AG04450 (cell line): ENCODE data around the gene RANBP10. TPM values are rescaled to one million over a fixed set of nuclear protein-coding genes. Genes with fewer than 3 reads are reported as not detected.

Source experiments
- CTCF ChIA-PET: fragments of 300-600, 350-600 bp; formaldehyde crosslinking; extraction: SDS; loops from one replicate; lab custom pipeline; 2022; ENCODE audit warnings: antibody characterized with exemption, inconsistent platforms; lab: Charles Lee
- POLR2A ChIA-PET: fragments of 350-600 bp; formaldehyde crosslinking; extraction: SDS; loops from one replicate; lab custom pipeline; 2021; ENCODE audit warnings: antibody characterized with exemption, inconsistent platforms; lab: Yijun Ruan, JAX
- DNase-seq: peaks from one replicate; pipeline ENCODE4 v3.0.0-alpha.2; 2011; ENCODE audit warnings: low read depth, low spot score
- H3K27ac ChIP-seq: one replicate; pipeline ENCODE4 v1.5.1; 2012; ENCODE audit warnings: low read depth, low read length, control low read depth
- H3K27me3 ChIP-seq: one replicate; pipeline ENCODE4 v1.6.0; 2012; ENCODE audit warnings: low read length; ENCODE audit not compliant: control insufficient read depth, insufficient read depth
- H3K4me3 ChIP-seq: 2 replicates; pipeline ENCODE4 v1.5.1; 2011; ENCODE audit warnings: mild to moderate bottlenecking, low read depth, low read length, control low read depth
- H3K9me3 ChIP-seq: 2 replicates; pipeline ENCODE4 v1.5.1; 2012; ENCODE audit warnings: low read length; ENCODE audit not compliant: control insufficient read depth, insufficient read depth
- polyA plus RNA-seq: library from polyadenylated mRNA; depleted of rRNA; stranded (reverse); fragments of >200 nt; gene quantifications from 2 replicates; pipeline ENCODE4 v1.2.3, GENCODE V29; 2011
- TF ChIP-seq, protein P1 (sequence below): IDR thresholded peaks from 2 replicates; pipeline ENCODE4 v1.5.1; 2011; ENCODE audit warnings: low read depth, low read length, control low read depth, inconsistent platforms

Gene RANBP10
- polyA plus RNA-seq, 1 experiment: 11.3 TPM

DNA sequence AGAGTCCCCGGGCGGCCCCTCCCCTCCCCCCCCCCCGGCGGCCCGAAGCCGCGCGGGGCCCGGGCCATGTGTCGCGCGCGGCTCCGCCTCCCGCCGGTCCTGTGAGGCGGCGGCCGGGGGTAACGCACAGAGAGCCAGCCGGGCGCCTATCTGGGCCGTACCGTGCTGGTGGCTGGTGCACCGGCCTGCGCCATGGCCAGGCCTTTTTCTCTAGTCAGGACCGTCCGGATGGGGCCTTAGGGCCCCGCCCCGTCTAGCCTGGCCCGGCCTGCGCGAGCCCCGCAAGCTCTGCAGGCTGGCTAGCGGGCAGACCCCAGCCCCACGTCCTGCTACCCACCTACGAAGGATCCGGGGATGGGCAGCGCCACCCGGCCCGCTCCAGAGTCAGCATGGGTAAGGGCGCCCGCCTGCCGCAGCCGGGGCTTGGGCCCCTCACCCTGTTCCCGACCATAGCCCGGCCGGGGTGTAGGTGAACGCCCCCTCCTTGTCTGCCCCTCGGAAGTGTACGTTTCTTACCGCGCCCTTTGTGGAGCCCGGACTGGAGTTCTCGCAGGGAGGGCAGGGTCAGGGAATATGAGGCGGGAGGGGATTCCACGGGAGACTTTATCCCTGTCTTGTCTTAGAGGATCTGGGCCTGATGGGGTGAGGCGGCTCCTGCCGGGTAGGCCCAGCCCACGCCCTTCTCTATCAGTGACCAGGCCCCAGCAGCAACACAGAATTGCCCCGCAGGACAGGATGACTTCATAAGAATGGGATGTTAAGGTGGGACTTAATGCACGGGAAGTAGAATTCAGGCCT, 40.9 kb upstream of the RANBP10 start, which contains the start of gene CENPT:
TSS of gene CENPT (minus strand) at position 630 of the 798 bp plus-strand sequence. CDS start 13,834 bp downstream, outside the sequence.
- TF ChIP-seq, protein P1, sequence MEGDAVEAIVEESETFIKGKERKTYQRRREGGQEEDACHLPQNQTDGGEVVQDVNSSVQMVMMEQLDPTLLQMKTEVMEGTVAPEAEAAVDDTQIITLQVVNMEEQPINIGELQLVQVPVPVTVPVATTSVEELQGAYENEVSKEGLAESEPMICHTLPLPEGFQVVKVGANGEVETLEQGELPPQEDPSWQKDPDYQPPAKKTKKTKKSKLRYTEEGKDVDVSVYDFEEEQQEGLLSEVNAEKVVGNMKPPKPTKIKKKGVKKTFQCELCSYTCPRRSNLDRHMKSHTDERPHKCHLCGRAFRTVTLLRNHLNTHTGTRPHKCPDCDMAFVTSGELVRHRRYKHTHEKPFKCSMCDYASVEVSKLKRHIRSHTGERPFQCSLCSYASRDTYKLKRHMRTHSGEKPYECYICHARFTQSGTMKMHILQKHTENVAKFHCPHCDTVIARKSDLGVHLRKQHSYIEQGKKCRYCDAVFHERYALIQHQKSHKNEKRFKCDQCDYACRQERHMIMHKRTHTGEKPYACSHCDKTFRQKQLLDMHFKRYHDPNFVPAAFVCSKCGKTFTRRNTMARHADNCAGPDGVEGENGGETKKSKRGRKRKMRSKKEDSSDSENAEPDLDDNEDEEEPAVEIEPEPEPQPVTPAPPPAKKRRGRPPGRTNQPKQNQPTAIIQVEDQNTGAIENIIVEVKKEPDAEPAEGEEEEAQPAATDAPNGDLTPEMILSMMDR: no peak
- ChIA-PET CTCF (interaction anchor here (0.7 to 1.5 kb wide), 2 partner anchors 36 to 174 kb away, joined by 3 to 4 read pairs; no protein-coding TSS in a partner anchor), POLR2A (interaction anchor here (1.2 to 2.1 kb wide), 3 partner anchors 13 to 26 kb away, joined by 3 to 9 read pairs (median 5); partner anchors contain the start of gene EDC4)
- H3K27me3 ChIP-seq: no peaks in the 10 kb centered on the region
- peak within 1 kb of the TSS; percentile 86 for H3K4me3 ChIP-seq
- peak within 1 kb of the TSS; percentile 78 for H3K27ac ChIP-seq
- no peak for DNase-seq
- H3K9me3 ChIP-seq: peaks cover 4% of the 10 kb centered on the region; the same call in 1 of the 2 replicates

DNA sequence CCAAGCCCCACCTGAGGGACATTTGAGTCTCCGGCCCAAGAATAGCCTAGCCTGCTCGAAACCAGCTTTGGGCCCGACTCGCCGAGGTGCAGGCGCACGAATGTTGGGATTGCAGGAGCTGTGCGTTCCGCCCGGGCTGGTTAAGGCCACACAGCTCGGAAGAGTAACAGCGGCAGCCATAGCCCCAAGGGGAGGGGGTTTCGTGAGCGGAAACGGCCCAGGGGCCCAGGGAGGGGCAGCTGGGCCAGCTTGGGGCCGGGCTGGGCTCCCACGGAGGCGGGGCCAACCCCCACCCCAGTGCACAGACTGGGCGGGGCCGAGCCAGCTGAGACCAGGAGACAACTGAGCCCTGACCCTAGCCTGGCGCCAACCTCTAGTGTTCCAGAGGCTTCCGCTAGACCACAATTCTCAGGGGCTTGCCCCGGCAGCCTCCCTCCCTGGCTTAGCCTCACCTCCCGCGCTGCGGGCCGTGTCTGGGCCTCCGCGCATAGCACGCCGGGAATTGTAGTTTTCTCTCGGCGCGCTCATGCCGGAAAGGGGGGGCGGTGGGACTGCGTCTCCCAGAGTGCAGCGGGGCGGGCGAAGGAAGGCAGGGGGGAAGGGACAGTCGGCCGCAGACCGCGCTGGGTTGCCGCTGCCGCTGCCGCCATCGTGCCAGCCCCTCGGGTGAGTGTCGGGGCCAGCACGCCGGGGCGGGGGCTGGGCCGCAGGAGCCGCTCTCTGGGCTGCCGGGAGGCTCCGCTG, 40.1 kb upstream of the RANBP10 start, which contains the start of gene NUTF2:
TSS of gene NUTF2 (plus strand) at position 614 of the 744 bp plus-strand sequence. CDS start 18,198 bp downstream, outside the sequence.
- ChIA-PET CTCF (interaction anchor here (0.6 to 1.6 kb wide), 3 partner anchors 19 to 325 kb away, joined by 3 to 4 read pairs (median 3); no protein-coding TSS in a partner anchor), POLR2A (interaction anchor here (1.1 to 2.1 kb wide), 3 partner anchors 13 to 40 kb away, joined by 4 to 9 read pairs (median 5); partner anchors contain the start of genes RANBP10 and TSNAXIP1)
- H3K27me3 ChIP-seq: no peaks in the 10 kb centered on the region
- peak; percentile 70 for DNase-seq
- TF ChIP-seq, protein P1: no peak
- peaks cover 4% of the 10 kb centered on the region; the same call in 1 of the 2 replicates for H3K9me3 ChIP-seq
- H3K27ac ChIP-seq: peak within 1 kb of the TSS; percentile 78
- peak within 1 kb of the TSS; percentile 86 for H3K4me3 ChIP-seq

DNA sequence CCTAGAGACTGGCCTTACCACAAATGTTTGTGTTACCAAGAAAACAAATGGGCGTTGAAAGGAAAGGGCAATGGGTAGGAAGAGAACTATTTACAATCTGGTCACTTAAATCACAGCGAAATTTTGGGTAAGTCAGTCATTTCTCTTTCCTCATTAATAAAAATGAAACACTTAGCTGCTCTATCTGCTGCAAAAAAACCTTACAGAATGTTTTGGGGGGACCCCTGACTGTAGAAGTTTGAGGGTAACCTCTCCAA, 39.6 kb upstream of the RANBP10 start:
- TF ChIP-seq, protein P1: no peak
- no peak for DNase-seq
- ChIA-PET POLR2A (interaction anchor here (0.6 to 2.1 kb wide), 4 partner anchors 13 to 354 kb away, joined by 4 to 9 read pairs (median 5); partner anchors contain the start of genes RANBP10 and TSNAXIP1), CTCF (interaction anchor here (0.6 to 1.6 kb wide), 3 partner anchors 19 to 325 kb away, joined by 3 to 4 read pairs (median 3); no protein-coding TSS in a partner anchor)
- H3K27ac ChIP-seq: peak overlapping the region; percentile 78
- H3K9me3 ChIP-seq: peaks cover 4% of the 10 kb centered on the region; the same call in 1 of the 2 replicates
- no peaks in the 10 kb centered on the region for H3K27me3 ChIP-seq
- H3K4me3 ChIP-seq: peak overlapping the region; percentile 86

DNA sequence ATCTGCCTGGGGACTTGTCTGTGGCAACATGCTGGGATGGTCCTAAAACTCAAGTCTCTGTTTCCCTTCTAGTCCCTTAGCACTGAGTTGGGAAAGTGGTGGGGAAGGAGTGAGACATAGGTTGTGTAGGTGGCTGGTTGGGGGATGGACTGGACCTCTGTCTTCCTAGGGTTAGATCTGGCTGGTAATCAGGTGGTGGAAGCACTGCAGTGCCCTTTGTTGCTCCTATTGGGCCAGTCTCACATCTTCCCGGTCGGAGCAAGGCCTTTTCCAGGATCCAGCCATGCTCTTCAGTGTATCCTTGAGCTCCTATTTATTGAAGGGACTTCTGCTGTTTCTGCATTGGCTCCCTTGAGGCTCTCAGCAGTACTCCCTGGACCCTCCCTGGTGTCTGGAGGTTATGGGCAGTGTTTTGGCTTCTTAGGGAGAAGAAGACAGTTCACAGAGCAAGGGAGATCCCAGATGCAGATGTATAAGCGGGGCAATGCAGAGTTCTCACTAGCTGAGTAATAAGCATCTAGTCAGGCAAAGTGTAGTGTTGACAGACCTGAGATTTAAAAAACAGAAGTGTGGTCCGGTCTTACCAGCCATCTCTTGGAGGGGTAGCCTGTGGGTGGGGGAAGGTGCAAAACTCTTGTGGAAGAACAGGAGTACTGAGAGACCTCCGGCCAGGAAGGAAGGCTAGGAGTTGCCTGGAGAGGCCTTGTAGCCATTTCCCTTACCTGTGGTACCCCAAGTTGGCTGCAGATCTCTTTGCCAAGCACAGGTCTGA, 39.1 kb upstream of the RANBP10 start:
- no peaks in the 10 kb centered on the region for H3K27me3 ChIP-seq
- H3K27ac ChIP-seq: no peak overlapping the region
- peaks cover 4% of the 10 kb centered on the region; the same call in 1 of the 2 replicates for H3K9me3 ChIP-seq
- ChIA-PET POLR2A (interaction anchor here (0.6 to 1.2 kb wide), 5 partner anchors 12 to 353 kb away, joined by 3 to 5 read pairs (median 4); partner anchors contain the start of genes RANBP10 and TSNAXIP1), CTCF (interaction anchor here (0.6 to 1.6 kb wide), 6 partner anchors 20 to 324 kb away, joined by 3 to 10 read pairs (median 5); no protein-coding TSS in a partner anchor)
- TF ChIP-seq, protein P1: no peak
- H3K4me3 ChIP-seq: peak overlapping the region; percentile 86
- DNase-seq: no peak
